ENCODE measurements around the gene GPLD1.

Gene GPLD1

DNA sequence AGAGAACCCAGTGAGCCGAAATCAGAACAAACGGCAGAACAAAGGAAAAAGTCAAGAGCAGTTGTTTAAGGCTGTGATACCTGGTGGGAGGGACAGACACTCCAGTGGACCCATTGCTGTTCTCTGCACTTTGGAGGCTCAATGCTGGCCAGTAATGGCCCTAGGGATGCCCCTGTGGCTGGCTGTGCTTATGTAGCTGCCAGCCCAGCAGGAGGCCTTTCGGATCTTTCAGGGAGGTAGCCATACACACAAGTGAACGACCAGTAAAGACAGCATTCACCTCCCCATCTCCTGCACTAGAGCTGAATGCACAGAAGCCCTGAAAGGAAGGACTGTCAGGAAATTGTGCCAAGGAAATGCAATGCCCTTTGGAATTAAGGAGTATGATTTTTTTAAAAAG lies 34.3 kb downstream of the GPLD1 start:
- DNase-seq (ENCODE audit: low read depth in 4 of 4, low spot score in 1 of 4): no peak

DNA sequence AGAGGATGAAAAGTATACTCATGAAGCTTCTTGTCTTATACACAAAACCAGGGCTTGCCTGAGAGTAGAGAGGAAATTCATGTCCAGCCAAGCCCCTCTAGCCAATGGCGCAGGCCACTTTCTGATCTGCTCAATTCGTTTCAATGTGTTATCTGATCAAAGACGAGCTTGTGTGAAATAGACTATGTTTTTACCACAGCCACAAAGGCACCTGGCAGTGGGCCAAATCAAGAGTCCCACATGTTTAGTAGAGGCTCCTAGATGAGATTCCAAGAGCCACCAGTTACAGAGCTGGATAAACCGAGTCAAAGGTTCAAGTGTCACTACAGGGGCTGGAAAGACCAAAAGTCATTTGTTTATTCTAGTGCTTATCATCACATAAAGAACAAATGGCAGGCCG lies 34.9 kb downstream of the GPLD1 start:
- no peak for DNase-seq (ENCODE audit: low read depth in 4 of 4, low spot score in 1 of 4)

GRCh38 chr6:24453921-24454320 lies 35.5 kb downstream of the GPLD1 start:
- DNase-seq (ENCODE audit: low read depth in 4 of 4, low spot score in 1 of 4): no peak

- no peak for DNase-seq (ENCODE audit: low read depth in 4 of 4, low spot score in 1 of 4)
These were observed 37.6 kb downstream of the GPLD1 start for GRCh38 chr6:24451581-24452388.

DNA sequence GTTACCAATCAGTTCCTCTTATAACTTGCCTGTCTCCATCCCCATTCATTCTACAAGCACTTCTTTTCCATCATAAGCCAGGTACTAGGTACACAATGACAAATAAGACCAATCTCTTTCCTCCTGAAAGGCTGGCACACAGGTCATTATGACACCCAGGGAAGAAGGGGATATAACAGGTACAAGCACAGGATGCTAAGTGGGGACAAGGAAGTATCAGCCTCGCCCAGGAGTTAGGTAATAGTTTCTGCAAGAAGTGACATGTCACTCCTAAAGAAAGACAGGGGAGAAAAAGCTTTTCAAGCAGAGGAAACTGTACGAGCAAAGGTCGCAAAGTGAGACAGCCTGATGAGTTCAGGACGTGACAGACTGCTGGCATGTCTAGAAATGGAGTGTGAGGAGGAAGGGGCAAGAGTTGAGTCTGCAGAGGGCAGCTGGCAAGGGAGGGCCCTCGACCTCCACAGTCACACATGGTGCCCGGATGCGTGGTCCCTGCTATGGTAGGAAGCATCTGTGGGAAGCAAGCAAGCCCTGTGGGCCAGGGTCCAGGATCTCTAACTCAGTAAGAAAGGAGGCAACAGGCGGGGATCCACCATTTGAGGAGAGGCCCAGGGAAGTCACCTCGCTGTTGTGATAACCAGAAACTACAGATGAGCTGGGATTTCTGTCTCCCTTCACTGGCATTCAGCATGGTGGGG lies 40.4 kb downstream of the GPLD1 start:
- no peak for DNase-seq (ENCODE audit: low read depth in 4 of 4, low spot score in 1 of 4)

GRCh38 chr6:24448396-24448795 lies 41.0 kb downstream of the GPLD1 start:
- no peak for DNase-seq (ENCODE audit: low read depth in 4 of 4, low spot score in 1 of 4)

GRCh38 chr6:24446670-24447069 lies 42.7 kb downstream of the GPLD1 start:
- no peak for DNase-seq (ENCODE audit: low read depth in 4 of 4, low spot score in 1 of 4)

- DNase-seq (ENCODE audit: low read depth in 4 of 4, low spot score in 1 of 4): no peak
These were observed 43.7 kb downstream of the GPLD1 start for GRCh38 chr6:24445704-24446103.

DNA sequence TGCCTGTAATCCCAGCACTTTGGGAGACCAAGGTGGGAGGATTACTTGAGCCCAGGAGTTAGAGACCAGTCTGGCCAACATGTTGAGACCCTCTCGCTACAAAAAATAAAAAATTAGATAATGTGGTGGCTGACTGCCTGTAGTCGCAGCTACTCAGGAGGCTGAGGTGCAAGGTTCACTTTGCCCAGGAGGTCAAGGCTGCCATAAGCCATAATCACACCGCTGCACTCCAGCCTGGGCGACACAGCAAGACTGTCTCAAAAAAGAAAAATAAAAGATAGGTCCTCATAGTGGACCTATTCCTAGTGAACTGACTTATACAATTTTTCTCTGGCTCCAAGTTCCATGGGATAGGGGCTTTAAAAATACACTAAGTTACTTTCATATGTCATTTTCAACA lies 44.8 kb downstream of the GPLD1 start:
- DNase-seq (ENCODE audit: low read depth in 4 of 4, low spot score in 1 of 4): no peak

DNA sequence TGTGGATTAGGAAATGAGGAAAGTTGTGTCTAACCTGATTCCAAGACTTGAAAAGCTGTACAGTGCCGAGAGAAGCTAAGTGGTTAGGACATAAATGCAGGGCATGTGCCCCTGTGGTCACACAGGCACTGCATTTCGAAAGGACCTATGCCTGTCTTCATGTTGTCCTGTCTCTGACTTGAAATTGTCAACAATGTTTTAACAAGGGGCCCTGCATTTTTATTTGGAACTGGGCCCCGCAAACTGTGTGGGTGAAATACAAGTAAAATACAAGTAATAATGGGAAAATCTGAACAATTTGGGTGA lies 47.8 kb downstream of the GPLD1 start:
- DNase-seq (ENCODE audit: low read depth in 4 of 4, low spot score in 1 of 4): no peak

DNA sequence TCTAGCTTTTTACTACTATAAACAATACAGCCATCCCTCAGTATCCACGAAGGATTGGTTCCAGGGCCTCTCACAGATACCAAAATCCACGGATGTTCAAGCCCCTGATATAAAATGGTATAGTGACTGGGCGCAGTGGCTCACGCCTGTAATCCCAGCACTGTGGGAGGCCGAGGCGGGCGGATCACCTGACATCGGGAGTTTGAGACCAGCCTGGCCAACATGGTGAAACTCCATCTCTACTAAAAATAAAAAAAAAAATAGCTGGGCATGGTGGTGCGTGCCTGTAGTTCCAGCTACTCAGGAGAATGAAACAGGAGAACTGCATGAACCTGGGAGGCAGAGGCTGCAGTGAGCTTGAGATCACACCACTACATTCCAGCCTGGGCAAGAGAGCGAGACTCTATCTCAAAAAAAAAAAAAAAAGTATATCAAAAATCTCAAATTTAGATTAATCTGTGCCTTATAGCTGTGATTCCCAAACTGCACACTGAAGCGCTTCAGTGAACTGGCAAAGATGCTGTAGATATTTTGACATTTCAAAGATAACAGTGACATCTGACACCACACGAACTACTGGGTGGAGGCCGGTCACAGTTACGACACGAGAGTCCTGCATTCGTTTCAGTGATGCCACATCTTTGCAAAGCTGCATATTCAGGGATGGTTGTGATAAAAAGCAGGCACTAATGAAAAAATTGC lies 48.3 kb downstream of the GPLD1 start:
- DNase-seq (ENCODE audit: low read depth in 4 of 4, low spot score in 1 of 4): no peak

DNA sequence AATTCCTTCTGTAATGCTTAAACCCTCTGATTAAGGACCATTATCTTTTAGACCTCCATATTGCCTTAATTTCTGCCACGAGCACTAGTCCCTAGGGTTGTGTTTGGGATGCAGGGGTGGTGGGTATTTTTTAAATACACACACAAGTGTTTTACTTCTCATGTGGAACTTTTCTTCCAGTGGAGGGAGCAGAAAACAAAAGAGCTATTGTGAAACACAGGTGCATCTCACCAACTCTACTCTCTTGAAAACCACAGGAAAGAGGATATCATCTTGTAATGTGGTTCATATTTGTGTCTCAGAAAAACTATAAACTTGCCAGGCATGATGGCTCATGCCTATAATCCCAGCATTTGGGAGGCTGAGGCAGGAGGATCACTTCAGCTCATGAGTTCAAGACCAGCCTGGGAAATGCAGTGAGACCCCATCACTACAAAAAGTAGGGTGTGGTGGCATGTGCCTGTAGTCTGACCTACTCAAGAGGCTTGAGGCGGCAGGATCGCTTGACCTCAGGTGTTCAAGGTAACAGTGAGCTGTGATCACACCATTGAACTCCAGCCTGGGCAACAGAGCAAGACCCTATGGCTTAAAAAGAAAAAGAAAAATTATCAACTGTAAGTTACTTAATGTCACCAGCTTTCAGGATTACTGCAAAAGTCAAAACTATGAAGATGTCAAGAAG lies 49.4 kb downstream of the GPLD1 start:
- no peak for DNase-seq (ENCODE audit: low read depth in 4 of 4, low spot score in 1 of 4)

- no peak for DNase-seq (ENCODE audit: low read depth in 4 of 4, low spot score in 1 of 4)
These were observed 52.4 kb downstream of the GPLD1 start for GRCh38 chr6:24436979-24437378.

GRCh38 chr6:24432611-24433010 lies 56.8 kb downstream of the GPLD1 start:
- DNase-seq (ENCODE audit: low read depth in 4 of 4, low spot score in 1 of 4): no peak

- no peak for DNase-seq (ENCODE audit: low read depth in 4 of 4, low spot score in 1 of 4)
These were observed 58.3 kb downstream of the GPLD1 start for GRCh38 chr6:24431045-24431451.

- DNase-seq (ENCODE audit: low read depth in 4 of 4, low spot score in 1 of 4): no peak
These were observed 59.3 kb downstream of the GPLD1 start for GRCh38 chr6:24430086-24430485.

DNA sequence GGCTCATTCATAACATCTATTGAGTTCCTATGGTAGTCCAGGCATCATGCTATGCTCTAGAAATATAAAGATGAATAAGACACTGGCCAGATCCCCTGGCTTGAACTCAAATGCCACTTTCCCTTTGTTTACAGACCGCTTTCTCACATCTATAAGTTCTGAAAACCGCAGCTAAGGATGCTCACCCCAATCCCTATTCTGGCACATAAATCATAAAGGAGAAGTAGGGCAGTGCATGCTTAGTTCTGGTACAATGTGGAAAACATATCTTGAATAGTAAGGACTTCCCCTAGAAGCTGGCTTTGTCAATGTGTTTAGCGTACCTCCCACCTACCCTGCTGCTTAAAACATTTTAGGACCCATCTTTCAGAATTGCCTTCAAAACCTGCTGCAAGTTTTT lies 60.2 kb downstream of the GPLD1 start:
- DNase-seq (ENCODE audit: low read depth in 4 of 4, low spot score in 1 of 4): no peak

- no peak for DNase-seq (ENCODE audit: low read depth in 4 of 4, low spot score in 1 of 4)
These were observed 60.8 kb downstream of the GPLD1 start for GRCh38 chr6:24428615-24429014.

DNA sequence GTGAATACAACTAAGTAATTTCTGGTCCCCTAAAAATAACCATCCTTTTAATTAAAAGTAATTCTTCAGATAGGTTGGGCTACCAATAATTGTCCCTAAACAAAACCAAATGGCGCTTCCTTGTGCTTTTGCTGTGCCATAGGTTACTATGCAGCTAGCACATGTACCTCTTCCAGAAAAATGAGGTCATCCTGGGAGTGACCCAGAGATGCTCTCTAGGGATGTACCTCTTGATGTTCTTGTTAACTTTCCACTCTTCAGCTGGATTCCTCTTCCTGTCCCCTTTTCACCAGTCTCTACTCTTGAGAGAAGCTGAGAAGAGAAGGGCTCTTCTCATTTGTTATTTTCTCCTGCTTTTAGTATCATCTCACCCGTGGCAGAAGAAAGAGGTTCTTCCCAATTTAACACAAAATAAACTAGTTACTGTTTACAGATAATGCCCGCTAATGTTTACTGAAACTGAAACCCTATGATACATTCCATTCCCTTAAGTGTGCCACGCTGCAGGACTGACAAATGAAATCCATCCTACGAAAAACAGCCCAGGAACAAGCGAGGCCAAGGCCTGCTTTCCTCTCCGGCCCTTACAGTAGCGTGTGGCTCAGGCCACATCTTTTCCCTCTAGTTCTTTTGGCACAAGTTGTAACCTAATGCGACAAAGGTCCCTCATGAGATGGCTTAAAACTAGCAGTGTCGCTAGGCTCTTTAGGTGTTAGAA lies 62.5 kb downstream of the GPLD1 start:
- no peak for DNase-seq (ENCODE audit: low read depth in 4 of 4, low spot score in 1 of 4)

DNA sequence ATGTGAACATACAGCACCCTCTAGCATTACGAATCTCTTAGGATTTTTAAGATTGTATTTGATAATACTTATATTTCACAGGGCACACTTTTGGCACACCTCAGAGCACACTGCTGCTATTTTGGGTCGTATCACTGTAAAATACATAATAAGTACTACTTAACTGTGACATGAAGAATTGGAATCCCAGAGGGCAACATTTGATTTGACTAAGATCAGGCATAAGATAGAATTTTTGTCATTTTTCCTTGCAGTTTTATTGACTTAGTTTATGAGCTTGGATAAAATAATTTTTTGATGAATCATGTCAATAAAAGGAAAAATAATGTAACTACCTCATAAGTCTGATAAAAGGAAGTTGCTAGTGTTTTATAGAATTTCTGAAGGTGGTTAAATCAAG lies 64.3 kb downstream of the GPLD1 start:
- DNase-seq (ENCODE audit: low read depth in 4 of 4, low spot score in 1 of 4): no peak

DNA sequence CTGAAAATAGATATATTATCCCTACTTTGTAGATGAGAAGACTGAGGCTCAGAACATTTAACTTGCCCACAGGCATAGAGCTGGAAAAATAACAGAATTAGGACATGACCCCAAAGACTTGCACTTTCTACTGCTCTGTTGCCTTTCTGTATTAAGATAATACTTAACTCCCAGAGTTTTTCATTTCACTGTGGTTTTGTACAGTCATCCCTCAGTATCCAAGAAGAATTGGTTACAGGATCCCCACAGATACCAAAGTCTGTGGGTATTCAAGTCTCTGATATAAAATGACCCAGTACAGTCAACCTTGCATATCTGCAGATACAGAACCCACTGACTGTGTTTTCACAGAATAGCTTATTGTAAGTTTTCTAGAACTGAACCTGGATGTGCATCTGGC lies 69.9 kb downstream of the GPLD1 start:
- DNase-seq (ENCODE audit: low read depth in 4 of 4, low spot score in 1 of 4): no peak

Measured in stimulated activated CD4-positive, alpha-beta T cell treated with anti-CD3 and anti-CD28 coated beads, Interleukin-1b, Interleukin-23, amount 100 ng/mL, for 24 hours (primary cell).